ENCODE data around the gene SLC16A10. TPM values are rescaled to one million over a fixed set of nuclear protein-coding genes. Genes with fewer than 3 reads are reported as not detected.

SLC16A10 gene
- total and polyA plus RNA-seq, 2 experiments from 2014 or later = 12.1 to 30.9 TPM

DNA sequence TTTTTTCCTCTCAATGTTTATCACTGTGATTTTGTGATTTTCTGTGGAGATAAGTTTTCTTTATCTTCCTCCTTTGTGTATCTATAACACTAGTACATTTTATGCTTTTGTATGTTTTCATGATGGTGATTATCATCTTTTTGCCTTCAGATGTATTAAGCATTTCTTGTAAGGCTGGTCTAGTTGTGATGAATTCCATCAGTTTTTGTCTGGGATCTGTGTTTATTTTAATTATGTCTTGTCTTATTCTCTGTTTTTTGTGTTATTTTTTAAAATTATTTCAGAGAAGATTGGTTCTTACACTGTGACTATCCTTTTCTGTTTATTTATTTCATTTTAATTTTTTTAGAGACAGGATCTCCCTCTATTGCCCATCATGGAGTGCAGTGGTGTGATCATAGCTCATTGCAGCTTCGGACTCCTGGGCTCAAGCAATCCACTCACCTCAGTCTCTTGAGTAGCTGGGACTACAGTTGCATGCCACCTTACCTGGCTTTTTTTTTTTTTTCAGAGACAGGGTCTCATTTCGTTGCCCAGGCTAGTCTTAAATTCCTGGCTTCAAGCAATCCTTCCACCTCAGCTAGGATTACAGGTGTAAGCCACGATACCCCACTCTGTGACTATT is 187.4 kb downstream of the SLC16A10 start:
- Mint-ChIP-seq H3K9me3 (peaks cover 6% of the 10 kb centered on the region; the same call in 2 of the 3 replicates), H3K4me1 (no peaks in the 10 kb centered on the region), H3K36me3 (ENCODE audit: low read depth) (peaks cover 59% of the 10 kb centered on the region), H3K27me3 (ENCODE audit: insufficient read depth, low read depth, poor library complexity) (peaks cover 3% of the 10 kb centered on the region), H3K27ac (no peak overlapping the region), H3K4me3 (no peak overlapping the region)
- Histone ChIP-seq H3K4me3 (no peak overlapping the region), H3K9me2 (ENCODE audit: insufficient read depth) (no peaks in the 10 kb centered on the region), H4K20me1 (replicated peaks; ENCODE audit: insufficient read depth) (no peaks in the 10 kb centered on the region), H2AFZ (no peak overlapping the region), H3K36me3 (ENCODE audit: insufficient read depth) (peaks cover 8% of the 10 kb centered on the region), H3K4me2 (no peak overlapping the region), H3K27me3 (ENCODE audit: insufficient read depth) (no peaks in the 10 kb centered on the region), H3K27ac (ENCODE audit: low read depth) (no peak overlapping the region), H3F3A (replicated peaks; ENCODE audit: low read depth) (no peaks in the 10 kb centered on the region), H3K79me2 (replicated peaks; ENCODE audit: insufficient read depth) (no peaks in the 10 kb centered on the region; the same call in none of the 2 replicates), H3K4me1 (ENCODE audit: insufficient read depth) (no peaks in the 10 kb centered on the region)
- no peak for ATAC-seq
- no peak for TF ChIP-seq POLR2AphosphoS5 (IDR thresholded peaks at IDR 0.05; ENCODE audit: low read depth)
- TF ChIP-seq, protein P1, sequence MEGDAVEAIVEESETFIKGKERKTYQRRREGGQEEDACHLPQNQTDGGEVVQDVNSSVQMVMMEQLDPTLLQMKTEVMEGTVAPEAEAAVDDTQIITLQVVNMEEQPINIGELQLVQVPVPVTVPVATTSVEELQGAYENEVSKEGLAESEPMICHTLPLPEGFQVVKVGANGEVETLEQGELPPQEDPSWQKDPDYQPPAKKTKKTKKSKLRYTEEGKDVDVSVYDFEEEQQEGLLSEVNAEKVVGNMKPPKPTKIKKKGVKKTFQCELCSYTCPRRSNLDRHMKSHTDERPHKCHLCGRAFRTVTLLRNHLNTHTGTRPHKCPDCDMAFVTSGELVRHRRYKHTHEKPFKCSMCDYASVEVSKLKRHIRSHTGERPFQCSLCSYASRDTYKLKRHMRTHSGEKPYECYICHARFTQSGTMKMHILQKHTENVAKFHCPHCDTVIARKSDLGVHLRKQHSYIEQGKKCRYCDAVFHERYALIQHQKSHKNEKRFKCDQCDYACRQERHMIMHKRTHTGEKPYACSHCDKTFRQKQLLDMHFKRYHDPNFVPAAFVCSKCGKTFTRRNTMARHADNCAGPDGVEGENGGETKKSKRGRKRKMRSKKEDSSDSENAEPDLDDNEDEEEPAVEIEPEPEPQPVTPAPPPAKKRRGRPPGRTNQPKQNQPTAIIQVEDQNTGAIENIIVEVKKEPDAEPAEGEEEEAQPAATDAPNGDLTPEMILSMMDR (conservative IDR thresholded peaks at IDR 0.05; ENCODE audit: low read depth in 2 of 2) = no peak
- TF ChIP-seq ZNF114 (CRISPR knock-in tag; IDR thresholded peaks at IDR 0.05) = no peak
- TF ChIP-seq EZH2phosphoT487 (IDR thresholded peaks at IDR 0.05; ENCODE audit: unreplicated experiment) = no peak
- TF ChIP-seq CREB1 (CRISPR knock-in tag; IDR thresholded peaks at IDR 0.05; ENCODE audit: low read depth) = no peak
- TF ChIP-seq, protein P2, sequence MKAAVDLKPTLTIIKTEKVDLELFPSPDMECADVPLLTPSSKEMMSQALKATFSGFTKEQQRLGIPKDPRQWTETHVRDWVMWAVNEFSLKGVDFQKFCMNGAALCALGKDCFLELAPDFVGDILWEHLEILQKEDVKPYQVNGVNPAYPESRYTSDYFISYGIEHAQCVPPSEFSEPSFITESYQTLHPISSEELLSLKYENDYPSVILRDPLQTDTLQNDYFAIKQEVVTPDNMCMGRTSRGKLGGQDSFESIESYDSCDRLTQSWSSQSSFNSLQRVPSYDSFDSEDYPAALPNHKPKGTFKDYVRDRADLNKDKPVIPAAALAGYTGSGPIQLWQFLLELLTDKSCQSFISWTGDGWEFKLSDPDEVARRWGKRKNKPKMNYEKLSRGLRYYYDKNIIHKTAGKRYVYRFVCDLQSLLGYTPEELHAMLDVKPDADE (IDR thresholded peaks at IDR 0.05) = no peak
- no peak for TF ChIP-seq EZH2 (IDR thresholded peaks at IDR 0.05; ENCODE audit: low read depth, unreplicated experiment)
- TF ChIP-seq JUNB (IDR thresholded peaks at IDR 0.05; ENCODE audit: unreplicated experiment) = no peak
- TF ChIP-seq ZNF331 (CRISPR knock-in tag; IDR thresholded peaks at IDR 0.05; ENCODE audit: low read depth) = no peak
- TF ChIP-seq, protein P3, sequence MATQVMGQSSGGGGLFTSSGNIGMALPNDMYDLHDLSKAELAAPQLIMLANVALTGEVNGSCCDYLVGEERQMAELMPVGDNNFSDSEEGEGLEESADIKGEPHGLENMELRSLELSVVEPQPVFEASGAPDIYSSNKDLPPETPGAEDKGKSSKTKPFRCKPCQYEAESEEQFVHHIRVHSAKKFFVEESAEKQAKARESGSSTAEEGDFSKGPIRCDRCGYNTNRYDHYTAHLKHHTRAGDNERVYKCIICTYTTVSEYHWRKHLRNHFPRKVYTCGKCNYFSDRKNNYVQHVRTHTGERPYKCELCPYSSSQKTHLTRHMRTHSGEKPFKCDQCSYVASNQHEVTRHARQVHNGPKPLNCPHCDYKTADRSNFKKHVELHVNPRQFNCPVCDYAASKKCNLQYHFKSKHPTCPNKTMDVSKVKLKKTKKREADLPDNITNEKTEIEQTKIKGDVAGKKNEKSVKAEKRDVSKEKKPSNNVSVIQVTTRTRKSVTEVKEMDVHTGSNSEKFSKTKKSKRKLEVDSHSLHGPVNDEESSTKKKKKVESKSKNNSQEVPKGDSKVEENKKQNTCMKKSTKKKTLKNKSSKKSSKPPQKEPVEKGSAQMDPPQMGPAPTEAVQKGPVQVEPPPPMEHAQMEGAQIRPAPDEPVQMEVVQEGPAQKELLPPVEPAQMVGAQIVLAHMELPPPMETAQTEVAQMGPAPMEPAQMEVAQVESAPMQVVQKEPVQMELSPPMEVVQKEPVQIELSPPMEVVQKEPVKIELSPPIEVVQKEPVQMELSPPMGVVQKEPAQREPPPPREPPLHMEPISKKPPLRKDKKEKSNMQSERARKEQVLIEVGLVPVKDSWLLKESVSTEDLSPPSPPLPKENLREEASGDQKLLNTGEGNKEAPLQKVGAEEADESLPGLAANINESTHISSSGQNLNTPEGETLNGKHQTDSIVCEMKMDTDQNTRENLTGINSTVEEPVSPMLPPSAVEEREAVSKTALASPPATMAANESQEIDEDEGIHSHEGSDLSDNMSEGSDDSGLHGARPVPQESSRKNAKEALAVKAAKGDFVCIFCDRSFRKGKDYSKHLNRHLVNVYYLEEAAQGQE (IDR thresholded peaks at IDR 0.05; ENCODE audit: unreplicated experiment) = no peak
- no peak for TF ChIP-seq NANOG (IDR thresholded peaks at IDR 0.05; ENCODE audit: borderline replicate concordance)
- TF ChIP-seq STAT1 (IDR thresholded peaks at IDR 0.05; ENCODE audit: unreplicated experiment) = no peak
- TF ChIP-seq, protein P4, sequence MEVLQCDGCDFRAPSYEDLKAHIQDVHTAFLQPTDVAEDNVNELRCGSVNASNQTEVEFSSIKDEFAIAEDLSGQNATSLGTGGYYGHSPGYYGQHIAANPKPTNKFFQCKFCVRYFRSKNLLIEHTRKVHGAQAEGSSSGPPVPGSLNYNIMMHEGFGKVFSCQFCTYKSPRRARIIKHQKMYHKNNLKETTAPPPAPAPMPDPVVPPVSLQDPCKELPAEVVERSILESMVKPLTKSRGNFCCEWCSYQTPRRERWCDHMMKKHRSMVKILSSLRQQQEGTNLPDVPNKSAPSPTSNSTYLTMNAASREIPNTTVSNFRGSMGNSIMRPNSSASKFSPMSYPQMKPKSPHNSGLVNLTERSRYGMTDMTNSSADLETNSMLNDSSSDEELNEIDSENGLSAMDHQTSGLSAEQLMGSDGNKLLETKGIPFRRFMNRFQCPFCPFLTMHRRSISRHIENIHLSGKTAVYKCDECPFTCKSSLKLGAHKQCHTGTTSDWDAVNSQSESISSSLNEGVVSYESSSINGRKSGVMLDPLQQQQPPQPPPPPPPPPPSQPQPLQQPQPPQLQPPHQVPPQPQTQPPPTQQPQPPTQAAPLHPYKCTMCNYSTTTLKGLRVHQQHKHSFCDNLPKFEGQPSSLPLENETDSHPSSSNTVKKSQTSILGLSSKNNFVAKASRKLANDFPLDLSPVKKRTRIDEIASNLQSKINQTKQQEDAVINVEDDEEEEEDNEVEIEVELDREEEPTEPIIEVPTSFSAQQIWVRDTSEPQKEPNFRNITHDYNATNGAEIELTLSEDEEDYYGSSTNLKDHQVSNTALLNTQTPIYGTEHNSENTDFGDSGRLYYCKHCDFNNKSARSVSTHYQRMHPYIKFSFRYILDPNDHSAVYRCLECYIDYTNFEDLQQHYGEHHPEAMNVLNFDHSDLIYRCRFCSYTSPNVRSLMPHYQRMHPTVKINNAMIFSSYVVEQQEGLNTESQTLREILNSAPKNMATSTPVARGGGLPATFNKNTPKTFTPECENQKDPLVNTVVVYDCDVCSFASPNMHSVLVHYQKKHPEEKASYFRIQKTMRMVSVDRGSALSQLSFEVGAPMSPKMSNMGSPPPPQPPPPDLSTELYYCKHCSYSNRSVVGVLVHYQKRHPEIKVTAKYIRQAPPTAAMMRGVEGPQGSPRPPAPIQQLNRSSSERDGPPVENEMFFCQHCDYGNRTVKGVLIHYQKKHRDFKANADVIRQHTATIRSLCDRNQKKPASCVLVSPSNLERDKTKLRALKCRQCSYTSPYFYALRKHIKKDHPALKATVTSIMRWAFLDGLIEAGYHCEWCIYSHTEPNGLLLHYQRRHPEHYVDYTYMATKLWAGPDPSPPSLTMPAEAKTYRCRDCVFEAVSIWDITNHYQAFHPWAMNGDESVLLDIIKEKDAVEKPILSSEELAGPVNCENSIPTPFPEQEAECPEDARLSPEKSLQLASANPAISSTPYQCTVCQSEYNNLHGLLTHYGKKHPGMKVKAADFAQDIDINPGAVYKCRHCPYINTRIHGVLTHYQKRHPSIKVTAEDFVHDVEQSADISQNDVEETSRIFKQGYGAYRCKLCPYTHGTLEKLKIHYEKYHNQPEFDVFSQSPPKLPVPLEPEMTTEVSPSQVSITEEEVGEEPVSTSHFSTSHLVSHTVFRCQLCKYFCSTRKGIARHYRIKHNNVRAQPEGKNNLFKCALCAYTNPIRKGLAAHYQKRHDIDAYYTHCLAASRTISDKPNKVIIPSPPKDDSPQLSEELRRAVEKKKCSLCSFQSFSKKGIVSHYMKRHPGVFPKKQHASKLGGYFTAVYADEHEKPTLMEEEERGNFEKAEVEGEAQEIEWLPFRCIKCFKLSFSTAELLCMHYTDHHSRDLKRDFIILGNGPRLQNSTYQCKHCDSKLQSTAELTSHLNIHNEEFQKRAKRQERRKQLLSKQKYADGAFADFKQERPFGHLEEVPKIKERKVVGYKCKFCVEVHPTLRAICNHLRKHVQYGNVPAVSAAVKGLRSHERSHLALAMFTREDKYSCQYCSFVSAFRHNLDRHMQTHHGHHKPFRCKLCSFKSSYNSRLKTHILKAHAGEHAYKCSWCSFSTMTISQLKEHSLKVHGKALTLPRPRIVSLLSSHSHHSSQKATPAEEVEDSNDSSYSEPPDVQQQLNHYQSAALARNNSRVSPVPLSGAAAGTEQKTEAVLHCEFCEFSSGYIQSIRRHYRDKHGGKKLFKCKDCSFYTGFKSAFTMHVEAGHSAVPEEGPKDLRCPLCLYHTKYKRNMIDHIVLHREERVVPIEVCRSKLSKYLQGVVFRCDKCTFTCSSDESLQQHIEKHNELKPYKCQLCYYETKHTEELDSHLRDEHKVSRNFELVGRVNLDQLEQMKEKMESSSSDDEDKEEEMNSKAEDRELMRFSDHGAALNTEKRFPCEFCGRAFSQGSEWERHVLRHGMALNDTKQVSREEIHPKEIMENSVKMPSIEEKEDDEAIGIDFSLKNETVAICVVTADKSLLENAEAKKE (CRISPR knock-in tag; IDR thresholded peaks at IDR 0.05) = no peak
- DNase-seq (ENCODE audit: low spot score) = no peak

All from GM23338 (cell line).